K562 (cell line): Measurements from ENCODE around the gene ANO7.

Source experiments
- BMI1 ChIP-seq: fragments of 150-350 bp; IDR thresholded peaks from 2 replicates; pipeline ENCODE4 v1.6.1; 2014; ENCODE audit warnings: low read length
- BRF1 ChIP-seq: IDR thresholded peaks from 3 replicates; pipeline ENCODE4 v1.6.1; 2011; ENCODE audit warnings: borderline replicate concordance, mild to moderate bottlenecking; ENCODE audit not compliant: insufficient read length; ENCODE audit errors: extremely low read depth
- ERF ChIP-seq: fragments of 450-650 bp; formaldehyde crosslinking; IDR thresholded peaks from 2 replicates; pipeline ENCODE4 v1.4.0; 2020; ENCODE audit warnings: mild to moderate bottlenecking, mixed read lengths
- JUND ChIP-seq, 2 experiments: IDR thresholded peaks; 2 replicates in 1 of 2; 3 replicates in 1 of 2; pipeline ENCODE4 v1.6.1; 2011; ENCODE audit warnings: borderline replicate concordance in 2 of 2, low read depth in 2 of 2, low read length in 2 of 2, improper control_type of control experiment in 1 of 2, missing biosample characterization in 1 of 2, missing genetic modification characterization in 1 of 2, missing genetic modification reagents in 1 of 2
- MTA2 ChIP-seq: fragments of 450-650 bp; IDR thresholded peaks from 2 replicates; pipeline ENCODE4 v1.6.1; 2016; ENCODE audit warnings: low read depth
- MYBL2 ChIP-seq, 2 experiments: fragments of 450-650 bp in 1 of 2; sonication (generic) in 1 of 2; formaldehyde crosslinking in 1 of 2; IDR thresholded peaks; 2 replicates each; pipeline versions ENCODE4 v1.6.1 to v1.8.1; 2017 to 2022; ENCODE audit warnings: borderline replicate concordance in 1 of 2, inconsistent platforms in 1 of 2, low read depth in 1 of 2, mild to moderate bottlenecking in 1 of 2, missing genetic modification reagents in 1 of 2, moderate library complexity in 1 of 2
- PHF8 ChIP-seq: fragments of 200-600 bp; sonication (generic); IDR thresholded peaks from 2 replicates; pipeline ENCODE4 v1.6.1; 2012; ENCODE audit warnings: mixed run types, mild to moderate bottlenecking, inconsistent platforms, low read length, moderate library complexity, borderline replicate concordance
- SMARCA4 ChIP-seq: fragments of 450-650 bp; IDR thresholded peaks from 2 replicates; pipeline ENCODE4 v1.6.1; 2016
- TBP ChIP-seq: optimal IDR thresholded peaks from 2 replicates; pipeline ENCODE3; 2011; ENCODE audit warnings: low read depth, low read length, improper control_type of control experiment
- ZNF146 ChIP-seq: IDR thresholded peaks from one replicate; pipeline ENCODE4 v1.6.1; 2018; ENCODE audit warnings: missing compliant biosample characterization; ENCODE audit not compliant: unreplicated experiment
- ZNF274 ChIP-seq: IDR thresholded peaks from 2 replicates; pipeline ENCODE4 v1.6.1; 2011; ENCODE audit warnings: low read depth, mild to moderate bottlenecking, low read length, moderate library complexity, borderline replicate concordance
- ZNF311 ChIP-seq: fragments of 250-450 bp; sonication (Bioruptor Pico); IDR thresholded peaks from 2 replicates; pipeline ENCODE4 v1.4.0; 2020; ENCODE audit warnings: mild to moderate bottlenecking, moderate library complexity
- TF ChIP-seq, protein P1 (sequence below), 3 experiments: IDR thresholded peaks in 2 of 3; conservative IDR thresholded peaks in 1 of 3; 2 replicates each; pipeline ENCODE4 v1.5.1; 2011 to 2012; ENCODE audit warnings: low read length in 3 of 3, mild to moderate bottlenecking in 3 of 3, control low read depth in 2 of 3, improper control_type of control experiment in 1 of 3, inconsistent platforms in 1 of 3, low read depth in 1 of 3, mixed read lengths in 1 of 3, moderate library complexity in 1 of 3; ENCODE audit not compliant: insufficient read depth in 2 of 3
- TF ChIP-seq, protein P2 (sequence below): sonication (generic); formaldehyde crosslinking; IDR thresholded peaks from 2 replicates; pipeline ENCODE4 v1.9.0; 2022; ENCODE audit warnings: mild to moderate bottlenecking, missing genetic modification reagents

DNA sequence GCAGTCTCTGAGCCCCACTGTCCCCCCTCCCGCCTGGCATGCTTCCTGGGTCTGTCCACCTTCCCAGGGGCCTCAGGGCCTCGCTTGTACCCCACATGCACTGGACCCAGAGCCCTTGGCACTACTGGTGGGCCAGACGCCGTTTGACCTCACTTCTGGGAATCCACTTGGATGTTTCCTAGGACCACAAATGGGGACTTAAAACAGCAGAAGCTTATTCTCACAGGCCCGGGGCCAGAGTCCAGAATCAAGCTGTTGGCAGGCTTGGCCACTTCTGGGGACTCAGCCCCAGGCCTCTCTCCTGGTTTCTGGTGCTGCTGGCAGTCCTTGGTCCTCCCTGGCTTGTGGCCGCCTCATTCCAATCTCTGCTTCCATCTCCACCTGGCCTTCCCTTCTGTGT, 19.6 kb downstream of the ANO7 start:
- TF ChIP-seq ZNF146 (CRISPR knock-in tag) (no peak), SMARCA4 (no peak), BMI1 (no peak), PHF8 (no peak), ERF (no peak), ZNF311 (CRISPR knock-in tag) (no peak), JUND (IDR thresholded peaks at IDR 0.05; ENCODE audit: borderline replicate concordance, low read depth, low read length) (no peak), JUND (tag; IDR thresholded peaks at IDR 0.05; ENCODE audit: borderline replicate concordance, low read depth, low read length) (no peak), ZNF274 (no peak), MYBL2 (IDR thresholded peaks at IDR 0.05; ENCODE audit: low read depth) (no peak), MYBL2 (CRISPR knock-in tag; IDR thresholded peaks at IDR 0.05; ENCODE audit: borderline replicate concordance) (no peak), MTA2 (no peak), BRF1 (no peak), TBP (no peak)
- TF ChIP-seq, protein P1, sequence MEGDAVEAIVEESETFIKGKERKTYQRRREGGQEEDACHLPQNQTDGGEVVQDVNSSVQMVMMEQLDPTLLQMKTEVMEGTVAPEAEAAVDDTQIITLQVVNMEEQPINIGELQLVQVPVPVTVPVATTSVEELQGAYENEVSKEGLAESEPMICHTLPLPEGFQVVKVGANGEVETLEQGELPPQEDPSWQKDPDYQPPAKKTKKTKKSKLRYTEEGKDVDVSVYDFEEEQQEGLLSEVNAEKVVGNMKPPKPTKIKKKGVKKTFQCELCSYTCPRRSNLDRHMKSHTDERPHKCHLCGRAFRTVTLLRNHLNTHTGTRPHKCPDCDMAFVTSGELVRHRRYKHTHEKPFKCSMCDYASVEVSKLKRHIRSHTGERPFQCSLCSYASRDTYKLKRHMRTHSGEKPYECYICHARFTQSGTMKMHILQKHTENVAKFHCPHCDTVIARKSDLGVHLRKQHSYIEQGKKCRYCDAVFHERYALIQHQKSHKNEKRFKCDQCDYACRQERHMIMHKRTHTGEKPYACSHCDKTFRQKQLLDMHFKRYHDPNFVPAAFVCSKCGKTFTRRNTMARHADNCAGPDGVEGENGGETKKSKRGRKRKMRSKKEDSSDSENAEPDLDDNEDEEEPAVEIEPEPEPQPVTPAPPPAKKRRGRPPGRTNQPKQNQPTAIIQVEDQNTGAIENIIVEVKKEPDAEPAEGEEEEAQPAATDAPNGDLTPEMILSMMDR (IDR thresholded peaks at IDR 0.05 in 2 of 3, conservative IDR thresholded peaks at IDR 0.05 in 1 of 3; ENCODE audit: insufficient read depth in 2 of 3, low read depth in 1 of 3, low read length in 3 of 3) = no peak
- TF ChIP-seq, protein P2, sequence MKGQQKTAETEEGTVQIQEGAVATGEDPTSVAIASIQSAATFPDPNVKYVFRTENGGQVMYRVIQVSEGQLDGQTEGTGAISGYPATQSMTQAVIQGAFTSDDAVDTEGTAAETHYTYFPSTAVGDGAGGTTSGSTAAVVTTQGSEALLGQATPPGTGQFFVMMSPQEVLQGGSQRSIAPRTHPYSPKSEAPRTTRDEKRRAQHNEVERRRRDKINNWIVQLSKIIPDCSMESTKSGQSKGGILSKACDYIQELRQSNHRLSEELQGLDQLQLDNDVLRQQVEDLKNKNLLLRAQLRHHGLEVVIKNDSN = no peak
